ENCODE measurements around the gene HAAO. TPM values are rescaled to one million over a fixed set of nuclear protein-coding genes. Genes with fewer than 3 reads are reported as not detected.

The HAAO gene
- total and polyA plus RNA-seq, 2 of the 13 experiments (the other 11 are each of a cell fraction or from before 2014, with no cell fraction given), result 36.1 to 42.7 TPM

GRCh38 chr2:42810121-42810970 lies 18.0 kb upstream of the HAAO start (continued):
- peak; percentile 64; the same call in 1 of the 2 replicates for TF ChIP-seq HNF1A (IDR thresholded peaks at IDR 0.05; ENCODE audit: low read depth)
- TF ChIP-seq HNF1A (CRISPR knock-in tag; IDR thresholded peaks at IDR 0.05; ENCODE audit: borderline replicate concordance), result peak; percentile 81; the same call in 1 of the 2 replicates
- TF ChIP-seq, protein P1, sequence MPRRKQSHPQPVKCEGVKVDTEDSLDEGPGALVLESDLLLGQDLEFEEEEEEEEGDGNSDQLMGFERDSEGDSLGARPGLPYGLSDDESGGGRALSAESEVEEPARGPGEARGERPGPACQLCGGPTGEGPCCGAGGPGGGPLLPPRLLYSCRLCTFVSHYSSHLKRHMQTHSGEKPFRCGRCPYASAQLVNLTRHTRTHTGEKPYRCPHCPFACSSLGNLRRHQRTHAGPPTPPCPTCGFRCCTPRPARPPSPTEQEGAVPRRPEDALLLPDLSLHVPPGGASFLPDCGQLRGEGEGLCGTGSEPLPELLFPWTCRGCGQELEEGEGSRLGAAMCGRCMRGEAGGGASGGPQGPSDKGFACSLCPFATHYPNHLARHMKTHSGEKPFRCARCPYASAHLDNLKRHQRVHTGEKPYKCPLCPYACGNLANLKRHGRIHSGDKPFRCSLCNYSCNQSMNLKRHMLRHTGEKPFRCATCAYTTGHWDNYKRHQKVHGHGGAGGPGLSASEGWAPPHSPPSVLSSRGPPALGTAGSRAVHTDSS (CRISPR knock-in tag; conservative IDR thresholded peaks at IDR 0.05), result peak; percentile 95; the same call in 1 of the 2 replicates
- TF ChIP-seq KLF15 (CRISPR knock-in tag; IDR thresholded peaks at IDR 0.05; ENCODE audit: borderline replicate concordance), result peak; percentile 92
- peak; percentile 83; the same call in 1 of the 2 replicates for TF ChIP-seq KLF12 (CRISPR knock-in tag; IDR thresholded peaks at IDR 0.05; ENCODE audit: borderline replicate concordance)
- TF ChIP-seq NR2C2 (CRISPR knock-in tag; IDR thresholded peaks at IDR 0.05; ENCODE audit: borderline replicate concordance), result peak; percentile 66
- TF ChIP-seq, protein P2, sequence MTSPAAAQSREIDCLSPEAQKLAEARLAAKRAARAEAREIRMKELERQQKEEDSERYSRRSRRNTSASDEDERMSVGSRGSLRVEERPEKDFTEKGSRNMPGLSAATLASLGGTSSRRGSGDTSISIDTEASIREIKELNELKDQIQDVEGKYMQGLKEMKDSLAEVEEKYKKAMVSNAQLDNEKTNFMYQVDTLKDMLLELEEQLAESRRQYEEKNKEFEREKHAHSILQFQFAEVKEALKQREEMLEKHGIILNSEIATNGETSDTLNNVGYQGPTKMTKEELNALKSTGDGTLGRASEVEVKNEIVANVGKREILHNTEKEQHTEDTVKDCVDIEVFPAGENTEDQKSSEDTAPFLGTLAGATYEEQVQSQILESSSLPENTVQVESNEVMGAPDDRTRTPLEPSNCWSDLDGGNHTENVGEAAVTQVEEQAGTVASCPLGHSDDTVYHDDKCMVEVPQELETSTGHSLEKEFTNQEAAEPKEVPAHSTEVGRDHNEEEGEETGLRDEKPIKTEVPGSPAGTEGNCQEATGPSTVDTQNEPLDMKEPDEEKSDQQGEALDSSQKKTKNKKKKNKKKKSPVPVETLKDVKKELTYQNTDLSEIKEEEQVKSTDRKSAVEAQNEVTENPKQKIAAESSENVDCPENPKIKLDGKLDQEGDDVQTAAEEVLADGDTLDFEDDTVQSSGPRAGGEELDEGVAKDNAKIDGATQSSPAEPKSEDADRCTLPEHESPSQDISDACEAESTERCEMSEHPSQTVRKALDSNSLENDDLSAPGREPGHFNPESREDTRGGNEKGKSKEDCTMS (CRISPR knock-in tag; conservative IDR thresholded peaks at IDR 0.05), result no peak
- TF ChIP-seq SRSF4 (IDR thresholded peaks at IDR 0.05; ENCODE audit: low read depth, low read length, poor library complexity, severe bottlenecking), result peak; percentile 52
- TF ChIP-seq U2AF2 (IDR thresholded peaks at IDR 0.05; ENCODE audit: low read depth, low read length), result no peak
- no peak; the same call in 1 of the 2 replicates for TF ChIP-seq MAFF (IDR thresholded peaks at IDR 0.05; ENCODE audit: low read depth, low read length)
- peak; percentile 96; the same call in 1 of the 2 replicates for TF ChIP-seq IRX3 (CRISPR knock-in tag; IDR thresholded peaks at IDR 0.05; ENCODE audit: borderline replicate concordance, low read depth)
- peak; percentile 55; the same call in 1 of the 2 replicates for TF ChIP-seq ZNF570 (CRISPR knock-in tag; IDR thresholded peaks at IDR 0.05; ENCODE audit: borderline replicate concordance)
- TF ChIP-seq SALL1 (CRISPR knock-in tag; IDR thresholded peaks at IDR 0.05), result peak; percentile 92
- peak; percentile 84; the same call in 1 of the 2 replicates for TF ChIP-seq SMAD1 (CRISPR knock-in tag; IDR thresholded peaks at IDR 0.05; ENCODE audit: borderline replicate concordance, low read depth)
- peak; percentile 93 for TF ChIP-seq MAX (IDR thresholded peaks at IDR 0.05)
